GM21619 (cell line): ENCODE measurements around the gene OSBPL3.

ENCODE experiments used
- ATAC-seq: cut with Tn5 transposase; IDR thresholded peaks from one replicate; pipeline ENCODE4 v1.9.1; 2021; ENCODE audit not compliant: unreplicated experiment

OSBPL3 gene

GRCh38 chr7:24833549-24833948, 146.4 kb downstream of the OSBPL3 start:
- ATAC-seq = no peak

- no peak for ATAC-seq
Observed at GRCh38 chr7:24831240-24831639, 148.7 kb downstream of the OSBPL3 start.

GRCh38 chr7:24830440-24831050, 149.4 kb downstream of the OSBPL3 start:
- ATAC-seq = no peak

- ATAC-seq = no peak
Observed at GRCh38 chr7:24829787-24830186, 150.2 kb downstream of the OSBPL3 start.

GRCh38 chr7:24828891-24829661, 150.9 kb downstream of the OSBPL3 start:
- no peak for ATAC-seq

- ATAC-seq = no peak
Observed at GRCh38 chr7:24827589-24827988, 152.4 kb downstream of the OSBPL3 start.

GRCh38 chr7:24827027-24827426, 153.0 kb downstream of the OSBPL3 start:
- ATAC-seq = no peak

GRCh38 chr7:24826662-24827020, 153.3 kb downstream of the OSBPL3 start:
- ATAC-seq = no peak

GRCh38 chr7:24825931-24826661, 153.9 kb downstream of the OSBPL3 start:
- ATAC-seq = no peak

- no peak for ATAC-seq
Observed at GRCh38 chr7:24825381-24825794, 154.6 kb downstream of the OSBPL3 start.

GRCh38 chr7:24824896-24825295, 155.1 kb downstream of the OSBPL3 start:
- no peak for ATAC-seq

GRCh38 chr7:24824400-24824799, 155.6 kb downstream of the OSBPL3 start:
- no peak for ATAC-seq

- ATAC-seq = no peak
Observed at GRCh38 chr7:24821754-24822054, 158.3 kb downstream of the OSBPL3 start.

- peak; percentile 77 for ATAC-seq
Observed at GRCh38 chr7:24821045-24821753, 158.8 kb downstream of the OSBPL3 start.

GRCh38 chr7:24820730-24821044, 159.3 kb downstream of the OSBPL3 start:
- ATAC-seq = no peak

- ATAC-seq = peak; percentile 51
Observed at GRCh38 chr7:24819916-24820689, 159.9 kb downstream of the OSBPL3 start.

GRCh38 chr7:24817339-24817738, 162.6 kb downstream of the OSBPL3 start:
- no peak for ATAC-seq

GRCh38 chr7:24816868-24817267, 163.1 kb downstream of the OSBPL3 start:
- ATAC-seq = no peak

GRCh38 chr7:24812305-24812945, 167.6 kb downstream of the OSBPL3 start:
- ATAC-seq = no peak

- ATAC-seq = no peak
Observed at GRCh38 chr7:24808518-24808917, 171.5 kb downstream of the OSBPL3 start.

- no peak for ATAC-seq
Observed at GRCh38 chr7:24802300-24802699, 177.7 kb downstream of the OSBPL3 start.
